GM18507 (cell line): ENCODE measurements around the gene CHI3L2.

Experiments used
- DNase-seq: peaks from one replicate; pipeline ENCODE4 v3.0.0; 2011; ENCODE audit warnings: low read depth; ENCODE audit not compliant: insufficient read length; ENCODE audit errors: extremely low spot score
- FAIRE-seq: peaks from 2 replicates; lab custom pipeline; 2011; peaks lifted over from hg19 to GRCh38; lab: Jason Lieb, UNC

The CHI3L2 gene

GRCh38 chr1:111283838-111284237 lies 56.3 kb downstream of the CHI3L2 start:
- FAIRE-seq = no peak
- no peak for DNase-seq

- FAIRE-seq (no peak), DNase-seq (no peak)
Observed at GRCh38 chr1:111285879-111286278, 58.4 kb downstream of the CHI3L2 start.

- no peak for DNase-seq
- FAIRE-seq = no peak
Observed at GRCh38 chr1:111286912-111287311, 59.4 kb downstream of the CHI3L2 start.

DNA sequence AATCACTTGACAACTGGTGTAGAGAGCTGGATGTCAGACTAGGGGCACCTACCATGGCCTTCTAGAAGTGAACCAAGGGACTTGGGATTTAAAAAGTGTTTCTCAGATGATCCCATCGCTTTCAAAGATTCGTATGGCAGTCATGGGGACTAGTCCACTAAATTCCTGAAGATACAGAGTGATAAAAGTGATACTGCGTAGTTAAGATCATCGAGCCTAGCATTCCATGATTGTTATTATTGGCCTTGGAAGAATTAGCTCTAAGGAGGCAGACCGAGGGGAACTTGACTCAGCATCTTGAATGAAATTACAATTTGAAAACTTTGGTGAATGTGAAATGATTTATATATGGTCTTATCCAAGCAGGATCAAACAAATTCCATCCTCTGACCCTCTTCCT lies 61.9 kb downstream of the CHI3L2 start:
- FAIRE-seq (no peak), DNase-seq (no peak)

DNA sequence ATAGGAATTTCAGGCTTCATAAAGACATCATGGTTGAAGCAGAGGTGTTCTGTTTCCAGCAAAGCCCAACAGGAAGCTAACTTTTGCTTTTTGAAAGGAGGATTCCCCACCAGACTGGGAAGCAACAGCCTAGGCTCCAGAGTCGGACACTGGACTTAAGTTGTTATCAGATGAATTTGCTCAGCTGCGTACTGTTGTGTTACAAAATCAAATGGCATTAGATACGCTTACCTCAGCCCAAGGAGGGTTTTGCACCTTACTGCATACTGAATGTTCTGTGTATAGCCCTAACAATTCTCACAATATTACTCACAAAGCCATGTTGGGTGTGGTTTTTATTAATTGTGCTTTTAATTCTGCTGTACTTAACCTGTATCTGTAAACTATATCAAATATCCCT lies 62.6 kb downstream of the CHI3L2 start:
- no peak for FAIRE-seq
- DNase-seq = no peak

- no peak for DNase-seq
- FAIRE-seq = no peak
Observed at GRCh38 chr1:111290630-111291029, 63.1 kb downstream of the CHI3L2 start, which contains the start of gene CHIA. TSS of gene CHIA (plus strand) at chr1:111290851. CDS start at chr1:111310468, 19,617 bp downstream.
